Fibroblast of gingiva (primary cell): ENCODE measurements around the gene SASH1.

ENCODE experiments used
- DNase-seq: peaks from one replicate; pipeline ENCODE4 v3.0.0-alpha.2; 2011; ENCODE audit warnings: low read depth

The SASH1 gene

DNA sequence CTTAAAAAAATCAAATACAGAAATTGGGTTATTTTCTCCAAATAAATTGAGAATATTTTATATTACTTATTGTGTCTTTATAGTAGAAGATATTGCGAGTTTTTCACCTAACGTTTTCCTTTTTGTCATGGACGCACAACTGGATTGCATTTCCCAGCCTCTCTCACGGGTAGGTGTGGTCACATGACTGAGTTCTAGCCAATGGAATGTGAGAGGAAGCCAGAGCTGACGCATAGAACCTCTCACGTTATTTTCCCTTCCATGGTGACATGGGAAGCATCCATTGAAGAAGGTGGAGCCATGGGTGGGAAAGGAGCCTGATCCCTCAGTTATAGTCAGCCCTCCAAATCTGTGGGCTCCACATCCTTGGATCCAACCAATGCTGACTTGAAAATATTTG, 248.2 kb downstream of the SASH1 start:
- no peak for DNase-seq

DNA sequence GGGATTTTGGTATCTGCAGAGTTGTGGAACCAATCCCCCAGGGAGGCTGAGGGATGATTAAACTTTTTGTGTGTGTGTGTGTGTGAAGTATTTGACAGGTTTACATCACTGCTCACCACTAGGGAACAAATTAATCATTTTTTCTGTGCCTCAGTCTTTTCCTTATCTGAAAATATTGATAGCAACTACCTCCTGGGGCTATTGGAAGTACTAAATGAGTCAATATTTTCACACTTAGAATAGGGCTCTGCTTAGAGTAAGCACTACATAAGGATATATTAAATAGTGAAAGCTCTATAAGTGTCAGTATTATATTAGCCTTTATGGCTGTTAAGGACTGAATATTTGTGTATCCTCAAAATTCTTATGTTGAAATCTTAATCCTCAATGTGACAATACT, 249.0 kb downstream of the SASH1 start:
- DNase-seq, result no peak

DNA sequence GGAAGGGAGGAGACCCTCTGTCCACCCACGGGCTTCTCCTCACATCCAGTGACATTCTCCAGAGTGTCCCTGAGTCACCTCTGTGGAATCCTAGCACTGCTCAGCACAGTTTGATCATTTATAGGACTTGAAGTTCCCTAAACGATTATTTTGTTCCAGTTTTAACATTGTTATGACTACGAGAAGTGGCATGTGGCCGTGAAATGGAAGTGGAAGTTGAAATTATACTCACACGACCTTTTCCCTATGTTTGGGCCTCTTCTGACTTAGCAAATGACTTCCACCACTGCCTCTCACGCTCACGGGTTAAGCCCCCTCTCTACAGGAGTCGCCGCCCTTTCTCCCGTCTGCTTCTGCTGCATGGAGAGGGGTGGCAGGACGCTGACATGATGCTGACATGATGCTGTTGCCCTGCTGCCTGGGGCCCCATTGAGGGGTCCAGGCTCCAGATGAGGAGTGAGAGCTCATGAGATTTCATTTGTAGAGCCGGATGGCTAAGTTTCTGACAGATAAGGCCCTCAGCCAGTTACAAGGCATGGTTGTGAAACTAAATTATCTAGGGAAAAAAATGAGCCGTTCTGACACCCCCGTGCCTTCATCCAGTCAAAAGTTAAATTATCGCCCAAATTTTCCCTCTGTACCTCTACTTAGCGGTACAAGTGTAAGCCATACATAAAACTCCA, 250.6 kb downstream of the SASH1 start:
- DNase-seq, result peak; percentile 71

DNA sequence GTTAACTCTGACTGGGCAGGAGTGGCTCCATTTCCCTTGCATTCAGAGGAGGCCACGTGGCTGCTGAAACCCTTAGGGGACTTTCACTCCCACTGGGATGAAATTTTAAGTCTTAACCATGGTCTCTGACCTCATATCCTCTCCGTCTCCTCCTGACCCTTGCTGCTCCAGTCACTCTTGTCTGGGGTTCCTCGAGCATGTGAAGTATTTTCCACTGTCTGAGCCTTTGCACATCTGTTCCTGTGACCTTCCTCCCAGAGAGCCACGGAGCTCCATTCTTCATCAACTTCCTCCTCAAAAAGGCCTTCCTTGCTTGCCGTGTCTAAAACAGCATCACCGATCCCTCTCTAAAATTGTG, 251.2 kb downstream of the SASH1 start:
- DNase-seq, result peak; percentile 18

DNA sequence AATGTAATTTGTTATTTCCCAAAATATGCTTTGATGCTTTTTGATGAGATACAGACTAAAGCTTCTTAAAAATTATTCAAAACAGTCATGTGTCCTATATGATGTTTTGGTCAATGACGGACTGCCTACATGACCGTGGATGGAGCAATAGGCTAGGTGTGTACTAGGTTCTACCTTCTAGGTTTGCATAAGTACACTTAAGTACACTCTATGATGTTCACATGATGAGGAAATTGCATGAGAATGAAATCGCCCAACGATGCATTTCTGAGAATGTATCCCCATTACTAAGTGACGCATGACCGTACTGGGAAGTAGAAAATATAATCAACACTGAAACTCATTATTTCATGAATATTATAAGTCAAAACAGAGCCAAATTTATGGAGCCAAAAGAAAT, 252.9 kb downstream of the SASH1 start:
- DNase-seq, result peak; percentile 16

DNA sequence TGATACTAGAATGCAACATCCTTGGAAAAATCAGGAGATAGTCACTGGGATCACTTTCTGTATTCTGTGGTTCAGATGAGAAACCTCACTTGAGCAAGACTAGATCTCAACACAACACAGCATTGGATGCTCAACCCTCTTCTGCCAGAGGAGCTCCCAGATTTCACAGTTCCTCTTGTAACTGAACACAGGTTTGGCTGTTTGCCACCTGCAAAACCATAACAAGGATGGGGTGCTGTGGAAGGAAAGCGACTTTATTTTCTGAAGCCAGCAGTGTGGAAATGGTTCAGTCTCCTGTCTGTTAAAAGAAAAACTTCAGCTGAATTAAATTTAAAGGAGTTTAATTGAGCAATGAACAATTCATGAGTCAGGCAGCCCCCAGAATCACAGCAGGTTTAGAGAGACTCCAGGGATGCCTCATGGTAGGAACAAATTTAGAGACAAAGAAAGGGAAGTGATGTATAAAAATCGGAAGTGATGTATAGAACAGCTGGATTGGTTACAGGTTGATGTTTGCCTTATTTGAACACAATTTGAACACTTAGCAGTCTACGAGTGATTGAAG, 254.3 kb downstream of the SASH1 start:
- DNase-seq, result no peak

DNA sequence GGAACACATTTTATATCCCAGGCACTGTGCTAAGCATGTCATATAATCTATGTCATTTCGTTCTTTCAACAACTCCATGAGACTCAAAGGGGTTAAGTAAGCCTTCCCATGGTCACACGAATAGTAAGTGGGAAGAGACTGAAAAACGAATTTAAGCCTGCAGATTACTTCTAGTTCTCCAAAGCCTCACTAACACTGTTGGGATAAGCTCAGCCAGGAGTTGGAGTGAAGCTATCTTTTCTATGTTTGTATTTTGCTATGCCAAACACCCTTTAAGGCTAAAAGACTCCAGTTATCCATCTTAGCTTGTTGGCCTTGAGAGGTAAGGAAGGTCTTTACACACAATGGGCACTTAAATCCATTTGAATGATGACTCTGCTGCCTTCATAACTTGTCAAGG, 256.1 kb downstream of the SASH1 start:
- DNase-seq, result no peak

DNA sequence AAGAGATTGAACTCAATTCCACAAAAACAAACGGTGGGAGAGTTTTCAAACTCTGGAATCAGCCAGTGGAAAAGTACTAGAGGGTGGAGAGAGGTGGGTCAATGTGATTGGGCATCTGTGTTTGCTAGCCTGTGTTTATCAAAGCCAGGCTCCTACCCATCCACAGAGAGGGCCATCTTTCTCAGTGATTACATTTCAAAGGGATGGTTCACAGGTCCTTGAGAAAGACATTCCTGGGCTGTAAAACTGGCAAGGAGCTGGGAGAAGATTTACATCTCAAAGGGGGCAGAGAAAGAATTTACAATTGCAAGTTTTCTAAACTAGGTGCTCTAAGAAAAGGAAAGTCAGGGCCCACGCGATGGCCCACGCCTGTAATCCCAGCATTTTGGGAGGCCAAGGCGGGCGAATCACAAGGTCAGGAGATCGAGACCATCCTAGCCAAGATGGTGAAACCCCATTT, 257.4 kb downstream of the SASH1 start:
- no peak for DNase-seq
